Measurements from ENCODE around the gene RNLS.

Gene RNLS

DNA sequence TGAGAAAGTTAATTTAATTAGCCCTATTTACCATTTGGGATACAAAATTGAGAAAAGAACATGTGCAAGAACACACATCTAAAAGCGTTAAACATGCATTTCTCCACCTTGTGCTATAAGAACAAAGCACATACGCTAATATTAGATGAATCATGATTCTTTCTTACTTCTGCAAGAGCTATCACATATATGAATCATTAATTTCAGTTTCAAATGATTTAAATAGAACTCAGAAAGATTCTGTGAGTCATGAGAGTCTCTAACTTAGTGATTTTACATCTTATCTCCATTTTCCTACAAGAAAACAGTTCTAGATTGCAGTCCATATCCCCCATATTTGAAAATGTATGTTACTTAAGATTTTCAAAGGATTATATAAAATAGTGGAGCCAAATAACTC, 173.9 kb downstream of the RNLS start:
- DNase-seq (ENCODE audit: low read depth), result no peak
- H3K4me3 ChIP-seq (ENCODE audit: low read depth, low read length), result no peak overlapping the region
- TF ChIP-seq, protein P1, sequence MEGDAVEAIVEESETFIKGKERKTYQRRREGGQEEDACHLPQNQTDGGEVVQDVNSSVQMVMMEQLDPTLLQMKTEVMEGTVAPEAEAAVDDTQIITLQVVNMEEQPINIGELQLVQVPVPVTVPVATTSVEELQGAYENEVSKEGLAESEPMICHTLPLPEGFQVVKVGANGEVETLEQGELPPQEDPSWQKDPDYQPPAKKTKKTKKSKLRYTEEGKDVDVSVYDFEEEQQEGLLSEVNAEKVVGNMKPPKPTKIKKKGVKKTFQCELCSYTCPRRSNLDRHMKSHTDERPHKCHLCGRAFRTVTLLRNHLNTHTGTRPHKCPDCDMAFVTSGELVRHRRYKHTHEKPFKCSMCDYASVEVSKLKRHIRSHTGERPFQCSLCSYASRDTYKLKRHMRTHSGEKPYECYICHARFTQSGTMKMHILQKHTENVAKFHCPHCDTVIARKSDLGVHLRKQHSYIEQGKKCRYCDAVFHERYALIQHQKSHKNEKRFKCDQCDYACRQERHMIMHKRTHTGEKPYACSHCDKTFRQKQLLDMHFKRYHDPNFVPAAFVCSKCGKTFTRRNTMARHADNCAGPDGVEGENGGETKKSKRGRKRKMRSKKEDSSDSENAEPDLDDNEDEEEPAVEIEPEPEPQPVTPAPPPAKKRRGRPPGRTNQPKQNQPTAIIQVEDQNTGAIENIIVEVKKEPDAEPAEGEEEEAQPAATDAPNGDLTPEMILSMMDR (IDR thresholded peaks at IDR 0.05; ENCODE audit: control insufficient read depth, extremely low read depth, insufficient read depth), result no peak

DNA sequence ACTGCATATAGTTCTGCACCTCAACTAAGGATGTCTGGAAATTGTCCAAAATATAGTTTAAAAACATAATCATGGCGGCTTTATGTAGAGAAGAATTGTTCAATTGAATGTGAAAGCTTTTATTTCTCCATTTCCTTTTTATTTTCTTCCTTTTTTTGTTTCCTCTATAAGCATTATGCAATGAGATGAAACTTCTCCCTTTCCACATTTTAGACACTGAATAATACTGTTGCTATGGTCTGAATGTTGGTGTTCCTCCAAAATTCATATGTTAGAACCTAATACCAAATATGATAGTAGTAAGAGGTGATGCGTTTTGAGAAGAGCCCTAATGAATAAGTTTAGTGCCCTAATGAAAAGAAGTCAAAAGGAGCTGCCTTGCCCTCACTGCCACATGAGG, 175.0 kb downstream of the RNLS start:
- DNase-seq (ENCODE audit: low read depth), result no peak
- no peak overlapping the region for H3K4me3 ChIP-seq (ENCODE audit: low read depth, low read length)
- TF ChIP-seq, protein P1 (IDR thresholded peaks at IDR 0.05; ENCODE audit: control insufficient read depth, extremely low read depth, insufficient read depth), result no peak

DNA sequence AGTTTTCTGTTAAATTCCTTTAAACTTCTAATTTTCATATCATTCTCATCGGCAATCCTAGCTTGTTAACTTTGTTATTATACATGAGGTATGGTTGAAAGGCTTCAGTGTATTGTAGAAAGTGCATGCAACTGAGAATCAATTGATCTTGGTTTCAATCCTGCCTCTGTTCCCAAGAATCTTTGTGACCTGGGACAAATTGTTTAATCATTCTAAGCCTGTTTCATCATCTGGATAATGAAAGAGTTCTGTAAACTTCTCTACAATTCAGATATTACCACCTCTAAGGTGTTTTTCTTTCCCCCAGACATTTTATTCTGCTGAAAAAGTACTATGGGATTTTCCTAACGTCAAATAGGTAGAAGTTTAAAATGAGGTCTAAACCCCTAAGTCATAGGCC, 179.0 kb downstream of the RNLS start:
- H3K4me3 ChIP-seq (ENCODE audit: low read depth, low read length), result no peak overlapping the region
- TF ChIP-seq, protein P1 (IDR thresholded peaks at IDR 0.05; ENCODE audit: control insufficient read depth, extremely low read depth, insufficient read depth), result no peak
- no peak for DNase-seq (ENCODE audit: low read depth)

DNA sequence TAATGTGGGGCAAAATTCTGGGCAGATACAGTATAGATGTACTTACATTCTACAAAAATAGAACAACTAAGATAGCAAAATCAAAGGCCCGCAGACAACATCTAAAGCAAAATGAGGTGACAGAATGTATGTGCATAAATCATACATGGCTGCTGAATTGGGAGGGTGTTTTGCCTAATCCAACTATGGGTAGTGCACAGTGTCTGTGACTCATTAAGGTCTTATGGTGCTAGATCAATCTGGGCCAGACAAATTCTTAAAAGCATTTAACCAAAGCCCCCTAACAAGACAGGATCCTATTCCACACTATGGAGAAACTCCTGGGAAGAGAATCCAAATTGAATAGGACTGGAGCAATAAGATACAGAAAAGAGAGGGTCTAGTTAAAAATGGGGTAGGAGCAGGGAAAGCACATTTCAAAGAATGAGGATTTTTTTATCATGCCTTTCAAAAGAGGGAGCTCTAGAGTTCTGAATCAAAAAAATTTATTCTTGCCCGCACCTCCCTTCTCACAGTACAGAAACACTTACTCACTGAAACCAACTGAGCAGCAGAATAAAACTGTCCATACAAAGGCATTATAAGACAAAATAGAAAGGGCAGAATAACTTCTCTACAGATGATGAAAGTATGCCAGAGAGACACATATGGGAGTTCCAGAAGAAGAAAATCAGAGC, 181.3 kb downstream of the RNLS start:
- no peak overlapping the region for H3K4me3 ChIP-seq (ENCODE audit: low read depth, low read length)
- no peak for DNase-seq (ENCODE audit: low read depth)
- TF ChIP-seq, protein P1 (IDR thresholded peaks at IDR 0.05; ENCODE audit: control insufficient read depth, extremely low read depth, insufficient read depth), result 0 out of 2 replicates have a peak, but pooled peaks have one; percentile 16

DNA sequence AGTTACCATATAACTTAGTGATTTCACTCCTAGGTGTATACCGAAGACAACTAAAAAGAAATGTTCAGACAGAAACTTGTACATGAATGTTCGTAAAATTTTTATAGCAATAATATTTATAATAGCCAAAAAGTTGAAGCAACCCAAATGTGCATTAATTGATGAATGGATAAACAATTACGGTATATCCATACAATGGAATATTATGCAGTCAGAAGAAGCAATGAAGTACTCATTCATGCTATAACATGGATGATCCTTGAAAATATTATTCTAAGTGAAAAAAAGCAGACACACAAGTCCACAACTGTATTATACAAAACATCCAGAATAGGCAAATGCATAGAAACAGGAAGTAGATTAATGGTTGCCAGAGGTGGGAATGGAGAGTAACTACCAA, 183.9 kb downstream of the RNLS start:
- DNase-seq (ENCODE audit: low read depth), result no peak
- TF ChIP-seq, protein P1 (IDR thresholded peaks at IDR 0.05; ENCODE audit: control insufficient read depth, extremely low read depth, insufficient read depth), result no peak
- H3K4me3 ChIP-seq (ENCODE audit: low read depth, low read length), result no peak overlapping the region

DNA sequence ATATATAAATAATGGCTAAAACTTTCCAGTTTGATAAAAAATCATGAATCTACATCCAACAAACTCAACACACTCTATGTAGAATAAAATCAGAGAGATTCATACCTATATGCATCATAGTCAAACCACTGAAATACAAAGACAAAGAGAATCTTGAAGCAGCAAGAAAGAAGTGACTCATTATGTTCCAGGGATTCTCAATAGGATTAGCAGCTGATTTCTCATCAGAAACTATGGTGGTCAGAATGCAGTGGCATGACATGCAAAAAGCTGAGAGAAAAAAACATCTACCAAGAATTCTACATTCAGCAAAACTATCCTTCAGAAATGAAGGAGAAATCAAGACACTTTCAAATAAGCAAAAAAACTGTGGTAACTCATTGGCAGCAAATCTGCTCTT, 187.4 kb downstream of the RNLS start:
- DNase-seq (ENCODE audit: low read depth), result no peak
- TF ChIP-seq, protein P1 (IDR thresholded peaks at IDR 0.05; ENCODE audit: control insufficient read depth, extremely low read depth, insufficient read depth), result no peak
- H3K4me3 ChIP-seq (ENCODE audit: low read depth, low read length), result no peak overlapping the region

DNA sequence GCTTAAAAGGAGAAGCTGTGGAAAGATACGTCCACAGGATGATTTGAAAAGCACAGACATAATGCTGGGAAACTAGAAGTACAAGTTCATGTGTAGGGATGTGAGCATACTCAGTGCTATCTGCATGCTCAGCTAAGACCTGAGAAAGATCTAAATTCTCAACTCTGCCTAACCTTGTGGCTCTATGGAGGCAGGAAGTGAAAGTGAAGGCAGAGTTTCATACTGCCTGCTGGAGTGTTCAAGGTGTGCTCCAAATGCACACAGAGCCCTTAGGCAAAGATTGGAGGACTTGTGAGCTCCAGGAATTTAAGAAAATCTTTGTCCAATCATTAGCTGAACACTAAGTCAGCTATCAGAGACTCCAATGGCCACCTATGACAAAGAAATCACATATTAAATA, 190.9 kb downstream of the RNLS start:
- DNase-seq (ENCODE audit: low read depth), result no peak
- no peak overlapping the region for H3K4me3 ChIP-seq (ENCODE audit: low read depth, low read length)
- TF ChIP-seq, protein P1 (IDR thresholded peaks at IDR 0.05; ENCODE audit: control insufficient read depth, extremely low read depth, insufficient read depth), result no peak
